ENCODE results near the gene MYO15A.
"Not testable (repeated sequence)": the region's sequence is repeated elsewhere in the genome, so short reads cannot be mapped to it uniquely, and the experiment has no call there.

MYO15A gene

GRCh38 chr17:18203308-18203707 lies 94.8 kb downstream of the MYO15A start:
- no peak for DNase-seq (ENCODE audit: insufficient read length, low spot score)
- peak; percentile 13 for FAIRE-seq

GRCh38 chr17:18205861-18206260 lies 97.3 kb downstream of the MYO15A start:
- FAIRE-seq = no peak
- DNase-seq (ENCODE audit: insufficient read length, low spot score) = no peak

- no peak for FAIRE-seq
- DNase-seq (ENCODE audit: insufficient read length, low spot score) = no peak
Observed at GRCh38 chr17:18206962-18207361, 98.4 kb downstream of the MYO15A start.

GRCh38 chr17:18208092-18208491 lies 99.5 kb downstream of the MYO15A start:
- DNase-seq (ENCODE audit: insufficient read length, low spot score) = no peak
- FAIRE-seq = no peak

GRCh38 chr17:18213666-18214270 lies 105.2 kb downstream of the MYO15A start:
- peak; percentile 54 for FAIRE-seq
- DNase-seq (ENCODE audit: insufficient read length, low spot score) = no peak

GRCh38 chr17:18216906-18217305 lies 108.3 kb downstream of the MYO15A start:
- not testable (repeated sequence) for FAIRE-seq; DNase-seq (ENCODE audit: insufficient read length, low spot score)

GRCh38 chr17:18217412-18218015 lies 109.0 kb downstream of the MYO15A start:
- DNase-seq (ENCODE audit: insufficient read length, low spot score) = peak; percentile 97
- FAIRE-seq = peak; percentile 97

- FAIRE-seq (peak; percentile 92), DNase-seq (ENCODE audit: insufficient read length, low spot score) (peak; percentile 38)
Observed at GRCh38 chr17:18218756-18219415, 110.3 kb downstream of the MYO15A start.

- DNase-seq (ENCODE audit: insufficient read length, low spot score) = no peak
- peak; percentile 33 for FAIRE-seq
Observed at GRCh38 chr17:18224053-18224386, 115.5 kb downstream of the MYO15A start.

- FAIRE-seq = peak; percentile 71
- no peak for DNase-seq (ENCODE audit: insufficient read length, low spot score)
Observed at GRCh38 chr17:18224387-18225120, 116.0 kb downstream of the MYO15A start.

GRCh38 chr17:18225121-18225641 lies 116.6 kb downstream of the MYO15A start, which contains the start of gene LLGL1:
Gene LLGL1, plus strand, starts transcription at chr17:18225635. Its CDS starts 48 bp downstream, at chr17:18225683.
- peak; percentile 99 for FAIRE-seq
- peak; percentile 100 for DNase-seq (ENCODE audit: insufficient read length, low spot score)

GRCh38 chr17:18225642-18226283 lies 117.2 kb downstream of the MYO15A start:
- DNase-seq (ENCODE audit: insufficient read length, low spot score) (no peak), FAIRE-seq (peak; percentile 69)

- FAIRE-seq (peak; percentile 72), DNase-seq (ENCODE audit: insufficient read length, low spot score) (no peak)
Observed at GRCh38 chr17:18226284-18226945, 117.9 kb downstream of the MYO15A start.

GRCh38 chr17:18227635-18228034 lies 119.1 kb downstream of the MYO15A start:
- FAIRE-seq (no peak), DNase-seq (ENCODE audit: insufficient read length, low spot score) (no peak)

GRCh38 chr17:18228176-18228682 lies 119.7 kb downstream of the MYO15A start:
- DNase-seq (ENCODE audit: insufficient read length, low spot score) (no peak), FAIRE-seq (peak; percentile 44)

- DNase-seq (ENCODE audit: insufficient read length, low spot score) = no peak
- no peak for FAIRE-seq
Observed at GRCh38 chr17:18229254-18229653, 120.7 kb downstream of the MYO15A start.

All from HTR-8/SVneo (cell line).